BJ (cell line): Measurements from ENCODE around the gene LRRC10B. TPM values are rescaled to one million over a fixed set of nuclear protein-coding genes. Genes with fewer than 3 reads are reported as not detected.
"Not testable (repeated sequence)": the region's sequence is repeated elsewhere in the genome, so short reads cannot be mapped to it uniquely, and the experiment has no call there.

ENCODE experiments used
- CTCF ChIA-PET: fragments of 350-600 bp; formaldehyde crosslinking; extraction: SDS; loops from one replicate; lab custom pipeline; 2021; ENCODE audit warnings: antibody characterized with exemption, inconsistent platforms; lab: Yijun Ruan, JAX
- POLR2A ChIA-PET: fragments of 300-600 bp; sonication (Branson Sonifier 250); formaldehyde crosslinking; extraction: SDS; loops from one replicate; lab custom pipeline; 2021; ENCODE audit warnings: antibody characterized with exemption; lab: Charles Lee
- DNase-seq: peaks from one replicate; pipeline ENCODE4 v3.0.0-alpha.2; 2011; ENCODE audit warnings: low read depth
- H3K27me3 ChIP-seq: 2 replicates; pipeline ENCODE4 v1.6.0; 2011; ENCODE audit warnings: low read length; ENCODE audit not compliant: control insufficient read depth, insufficient read depth
- H3K36me3 ChIP-seq: 2 replicates; pipeline ENCODE4 v1.5.1; 2011; ENCODE audit warnings: low read length; ENCODE audit not compliant: control insufficient read depth, insufficient read depth
- H3K4me3 ChIP-seq: 2 replicates; pipeline ENCODE4 v1.5.1; 2011; ENCODE audit warnings: low read depth, mild to moderate bottlenecking, control low read depth, low read length
- CTCF ChIP-seq: IDR thresholded peaks from 2 replicates; pipeline ENCODE4 v1.5.1; 2011; ENCODE audit warnings: low read depth, mild to moderate bottlenecking, control low read depth, inconsistent platforms, low read length, moderate library complexity; ENCODE audit not compliant: insufficient read depth
- polyA plus RNA-seq: library from polyadenylated mRNA; depleted of rRNA; stranded (reverse); fragments of >200 nt; gene quantifications from 2 replicates; pipeline ENCODE4 v1.2.3, GENCODE V29; 2011

The LRRC10B gene
- polyA plus RNA-seq, 1 experiment, result 0.02 TPM

- Histone ChIP-seq H3K27me3 (no peaks in the 10 kb centered on the region), H3K4me3 (no peak overlapping the region), H3K36me3 (no peaks in the 10 kb centered on the region; the same call in 1 of the 2 replicates)
- TF ChIP-seq CTCF, result no peak
- POLR2A ChIA-PET, result no interaction called here
- no peak for DNase-seq
- CTCF ChIA-PET, result interaction anchor here (0.7 to 6.2 kb wide), 18 partner anchors 9 to 1103 kb away, joined by 3 to 156 read pairs (median 7); no protein-coding TSS in a partner anchor
These were observed 32.2 kb upstream of the LRRC10B start for GRCh38 chr11:61476371-61476770.

DNA sequence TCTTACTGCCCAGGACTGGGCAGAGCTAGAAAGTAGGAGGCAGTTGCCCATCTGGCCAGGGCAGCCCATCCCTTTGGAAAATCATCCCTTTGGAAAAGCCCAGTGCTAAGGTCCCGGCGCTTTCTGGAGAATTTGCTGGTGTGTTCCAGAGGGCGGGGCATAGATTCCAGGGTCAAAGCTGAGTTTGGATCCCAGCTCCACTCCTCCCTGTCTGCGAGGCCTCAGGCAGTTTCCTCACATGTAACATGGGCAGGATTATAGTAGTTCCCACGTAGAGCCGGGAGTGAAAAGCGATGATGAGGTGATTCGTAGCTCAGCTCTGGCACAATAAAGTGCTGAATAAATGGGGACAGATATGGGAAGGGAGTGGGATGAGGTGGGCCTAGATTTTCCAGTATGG, 31.4 kb upstream of the LRRC10B start:
- Histone ChIP-seq H3K27me3 (no peaks in the 10 kb centered on the region; the same call in 1 of the 2 replicates), H3K4me3 (no peak overlapping the region), H3K36me3 (no peaks in the 10 kb centered on the region; the same call in 1 of the 2 replicates)
- DNase-seq, result no peak
- ChIA-PET POLR2A (interaction anchor here (0.9 kb wide), 1 partner anchor 39 kb away, joined by 3 read pairs; no protein-coding TSS in a partner anchor), CTCF (interaction anchor here (0.6 to 6.2 kb wide), 25 partner anchors 8 to 468 kb away, joined by 3 to 156 read pairs (median 7); no protein-coding TSS in a partner anchor)
- TF ChIP-seq CTCF, result no peak

DNA sequence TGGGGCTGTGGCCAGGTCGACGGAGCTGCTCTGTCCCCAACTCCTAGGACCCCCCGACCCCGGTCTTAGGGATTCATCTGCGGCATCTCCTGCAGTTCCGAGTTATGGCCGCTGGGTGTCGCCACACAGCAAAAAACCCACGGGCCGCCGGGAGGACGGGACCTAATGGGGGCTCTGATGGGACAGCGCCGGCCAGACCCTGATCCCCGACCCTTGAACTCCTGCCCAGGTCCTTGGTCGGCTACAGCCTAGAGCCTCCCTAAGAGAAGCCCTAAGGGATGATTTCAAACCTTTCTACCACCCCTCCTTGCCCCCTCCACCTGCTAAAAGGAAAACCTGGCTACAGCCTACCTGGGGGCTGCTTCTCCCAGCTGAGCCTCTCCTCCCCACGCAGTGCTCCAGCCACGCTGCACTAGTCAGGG, 30.8 kb upstream of the LRRC10B start:
- peak; percentile 90 for TF ChIP-seq CTCF
- DNase-seq, result no peak
- H3K4me3 ChIP-seq, result no peak overlapping the region
- ChIA-PET CTCF (interaction anchor here (0.6 to 6.2 kb wide), 28 partner anchors 11 to 171 kb away, joined by 3 to 156 read pairs (median 7); partner anchors contain the start of gene LRRC10B), POLR2A (no interaction called here)
- peaks cover 1% of the 10 kb centered on the region for H3K27me3 ChIP-seq
- no peaks in the 10 kb centered on the region; the same call in 1 of the 2 replicates for H3K36me3 ChIP-seq

DNA sequence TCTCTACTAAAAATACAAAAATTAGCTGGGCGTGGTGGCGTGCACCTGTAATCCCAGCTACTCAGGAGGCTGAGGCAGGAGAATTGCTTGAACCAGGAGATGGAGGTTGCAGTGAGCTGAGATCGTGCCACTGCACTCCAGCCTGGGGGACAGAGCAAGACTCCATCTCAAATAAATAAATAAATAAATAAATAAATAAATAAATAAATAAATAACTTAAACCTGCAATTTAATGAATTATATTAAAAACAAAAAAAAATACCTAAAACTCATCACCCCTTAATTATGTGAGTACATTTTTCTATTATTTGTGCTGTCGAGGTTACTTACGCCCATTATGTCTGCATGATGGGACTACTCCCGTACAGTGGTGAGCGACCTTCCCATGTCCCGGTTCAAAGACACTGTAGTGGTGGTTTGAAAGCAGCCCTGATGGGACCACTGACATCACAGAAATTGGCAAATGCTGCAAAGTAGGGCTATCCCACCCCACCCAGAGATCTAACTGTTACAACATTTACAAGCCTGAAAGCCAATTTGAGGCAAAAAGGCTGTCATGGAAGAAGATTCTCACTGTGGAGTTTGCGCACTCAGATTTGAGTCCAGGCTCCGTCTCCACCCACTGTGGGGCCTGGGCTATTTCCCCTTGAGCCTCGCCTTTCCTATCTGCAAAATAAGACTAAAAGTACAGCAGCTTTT, 29.0 kb upstream of the LRRC10B start:
- H3K4me3 ChIP-seq, H3K36me3 ChIP-seq, H3K27me3 ChIP-seq, DNase-seq, POLR2A ChIA-PET: not testable (repeated sequence)
- CTCF ChIA-PET, result interaction anchor here (0.9 to 6.2 kb wide), 13 partner anchors 9 to 159 kb away, joined by 3 to 156 read pairs (median 29); no protein-coding TSS in a partner anchor

DNA sequence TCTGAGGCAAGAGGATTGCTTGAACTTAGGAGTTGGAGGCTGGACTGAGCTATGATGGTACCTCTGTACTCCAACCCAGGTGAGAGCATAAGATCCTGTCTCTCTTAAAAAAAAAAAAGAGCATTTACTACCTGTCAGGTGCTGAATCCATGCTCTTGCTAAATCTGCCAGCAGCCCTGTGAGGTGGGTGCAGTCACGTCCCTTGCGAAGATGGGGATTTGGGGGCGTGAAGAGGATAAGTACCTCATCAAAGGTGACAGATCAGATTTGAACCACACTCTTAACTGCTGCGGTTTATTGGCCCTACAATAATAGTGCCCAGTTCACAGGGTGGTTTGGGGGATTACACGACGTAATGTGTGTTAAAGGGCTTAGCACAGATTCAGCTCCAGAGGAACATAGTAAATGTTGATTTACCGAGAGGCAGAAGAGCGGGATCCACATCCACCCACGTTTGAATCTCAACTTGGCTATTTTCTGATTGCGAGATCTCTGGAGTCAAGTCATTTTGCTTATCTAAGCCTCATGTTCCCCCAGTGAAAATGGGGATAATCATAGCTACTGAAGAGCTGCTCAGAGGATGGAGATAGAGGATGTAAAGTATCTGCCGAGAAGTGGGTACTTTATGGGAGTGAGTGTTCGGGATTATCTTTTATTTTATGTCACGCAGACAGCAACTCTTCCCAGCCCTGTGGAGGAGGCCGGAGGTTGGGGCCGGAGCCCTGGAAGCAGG, 28.1 kb upstream of the LRRC10B start:
- no peak for DNase-seq
- ChIA-PET CTCF (interaction anchor here (0.6 to 6.2 kb wide), 7 partner anchors 9 to 158 kb away, joined by 3 to 42 read pairs (median 5); no protein-coding TSS in a partner anchor), POLR2A (no interaction called here)

More for the DNA sequence above, 28.1 kb upstream of the LRRC10B start:
- H3K4me3 ChIP-seq, result no peak overlapping the region
- peaks cover 1% of the 10 kb centered on the region for H3K27me3 ChIP-seq
- H3K36me3 ChIP-seq, result no peaks in the 10 kb centered on the region
- TF ChIP-seq CTCF, result no peak
